SHP77 (cell line): ENCODE data around the gene PHPT1.

Experiments used
- DNase-seq, 2 experiments: peaks; one replicate each; lab custom pipeline; 2025; lab: John Stamatoyannopoulos, UW

PHPT1 gene

DNA sequence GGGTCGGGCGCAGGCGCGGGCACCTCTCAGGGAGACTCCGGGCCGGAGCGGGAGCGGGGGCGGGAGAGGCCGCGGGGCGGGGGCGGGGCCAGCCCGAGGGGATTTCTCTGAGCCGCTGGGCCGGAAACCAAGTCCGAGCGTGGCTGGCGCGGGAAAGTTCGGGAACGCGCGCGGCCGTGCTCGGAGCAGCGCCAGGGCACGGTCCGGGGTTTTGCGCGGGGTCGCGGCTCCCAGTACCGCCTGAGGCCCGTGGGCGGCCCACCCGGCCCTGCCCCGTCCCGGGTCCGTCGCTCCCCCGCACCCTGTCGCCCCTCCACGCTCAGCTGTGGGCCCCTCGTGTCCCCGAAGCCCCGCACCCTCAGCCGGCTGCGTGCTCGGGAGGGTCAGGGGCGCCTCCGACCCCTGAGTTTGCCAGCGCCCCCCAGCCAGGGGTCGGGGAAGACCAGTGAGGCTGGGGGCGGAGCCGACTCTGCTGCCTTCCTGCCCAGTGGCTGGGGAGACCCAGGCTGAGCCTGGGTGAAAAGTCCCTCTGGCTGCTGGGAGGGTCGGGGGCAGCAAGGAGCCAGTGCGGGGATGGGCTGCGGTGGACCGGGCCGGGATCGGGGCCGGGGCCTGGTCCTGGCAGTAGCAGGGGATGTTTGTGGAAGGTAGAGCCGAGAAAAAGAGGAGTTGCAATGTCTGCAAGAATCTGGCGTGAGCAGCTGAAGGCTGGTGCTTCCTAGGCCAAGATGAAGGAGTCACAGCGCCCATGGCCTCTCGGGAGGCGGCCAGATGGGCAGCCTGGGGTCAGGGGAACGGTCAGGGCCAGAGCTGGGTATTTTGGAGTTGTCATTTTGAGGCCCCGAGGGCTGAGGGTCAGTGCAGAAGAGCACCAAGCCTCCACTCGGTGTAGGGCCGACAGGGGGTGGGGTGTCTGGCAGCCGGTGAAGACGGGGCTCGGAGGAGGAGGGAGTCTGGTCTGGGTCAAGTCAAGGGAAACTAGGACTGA, 37.7 kb downstream of the PHPT1 start:
- peak in 1 of 2 experiments; percentile 61 for DNase-seq

DNA sequence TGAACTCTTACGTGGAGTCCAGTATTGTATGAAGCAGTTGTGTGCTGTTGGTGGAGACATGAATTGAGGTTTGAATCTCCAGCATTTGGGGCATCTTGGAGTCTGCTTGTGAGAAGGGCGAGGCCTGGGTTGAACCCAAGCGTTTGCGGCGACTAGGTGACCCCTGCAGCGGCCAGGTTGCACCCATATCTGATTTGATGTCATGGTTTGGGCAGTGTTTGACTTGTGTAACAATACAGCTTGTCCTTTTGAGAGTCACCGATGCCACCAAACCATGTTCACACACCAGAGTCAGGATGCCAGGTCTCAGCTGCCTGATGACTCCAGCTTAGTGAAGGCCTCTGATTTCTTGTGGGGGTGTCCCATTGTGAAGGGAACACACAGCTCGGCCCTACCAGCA, 39.2 kb downstream of the PHPT1 start:
- no peak for DNase-seq

DNA sequence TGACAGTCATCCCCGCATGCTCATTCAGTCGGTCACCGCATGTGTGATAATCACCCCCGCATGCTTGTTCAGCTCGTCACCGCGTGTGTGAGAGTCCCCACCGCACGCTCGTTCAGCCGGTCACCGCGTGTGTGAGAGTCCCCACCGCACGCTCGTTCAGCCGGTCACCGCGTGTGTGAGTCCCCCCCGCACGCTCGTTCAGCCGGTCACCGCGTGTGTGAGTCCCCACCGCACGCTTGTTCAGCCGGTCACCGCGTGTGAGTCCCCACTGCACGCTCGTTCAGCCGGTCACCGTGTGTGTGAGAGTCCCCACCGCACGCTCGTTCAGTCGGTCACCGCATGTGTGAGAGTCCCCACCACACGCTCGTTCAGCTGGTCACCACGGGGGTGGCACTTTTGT, 40.6 kb downstream of the PHPT1 start:
- no peak for DNase-seq

DNA sequence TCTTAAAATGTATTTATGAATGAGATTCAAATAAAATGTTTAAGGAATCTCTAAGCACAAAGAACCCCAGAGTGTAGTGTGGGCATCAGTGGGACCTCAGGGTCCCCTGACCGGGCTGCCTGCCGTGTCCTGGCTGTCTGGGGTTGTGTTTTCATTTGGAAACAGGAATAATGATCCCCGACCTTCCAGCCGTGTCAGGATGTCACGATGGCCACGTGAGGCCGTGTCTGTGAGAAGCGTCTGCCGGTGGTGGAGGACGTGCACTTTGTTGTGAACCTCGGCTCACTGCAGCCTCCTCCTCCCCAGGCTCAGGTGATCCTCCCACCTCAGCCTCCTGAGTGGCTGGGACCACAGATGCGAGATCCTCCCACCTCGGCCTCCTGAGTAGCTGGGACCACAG, 41.5 kb downstream of the PHPT1 start:
- DNase-seq: no peak

DNA sequence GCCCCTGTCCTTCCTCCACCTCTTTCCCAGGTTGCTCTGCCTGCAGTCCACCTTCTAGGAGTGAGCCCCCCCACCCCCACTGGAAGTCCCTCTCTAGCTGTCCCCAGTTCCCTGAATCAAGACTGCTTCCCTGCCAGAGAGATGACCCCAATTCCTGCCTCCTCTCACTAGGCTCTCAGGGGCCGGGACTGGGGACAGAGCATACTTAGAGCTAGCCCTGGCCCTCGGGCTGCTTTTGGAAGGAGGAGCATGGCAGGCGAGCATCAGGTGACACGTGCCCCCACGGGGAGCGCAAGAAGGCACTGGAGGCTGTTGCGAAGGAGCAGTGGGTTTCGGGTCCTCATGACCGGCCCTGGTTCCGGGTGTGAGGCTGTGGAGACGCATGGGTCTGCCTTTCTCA, 46.8 kb downstream of the PHPT1 start:
- DNase-seq: no peak

DNA sequence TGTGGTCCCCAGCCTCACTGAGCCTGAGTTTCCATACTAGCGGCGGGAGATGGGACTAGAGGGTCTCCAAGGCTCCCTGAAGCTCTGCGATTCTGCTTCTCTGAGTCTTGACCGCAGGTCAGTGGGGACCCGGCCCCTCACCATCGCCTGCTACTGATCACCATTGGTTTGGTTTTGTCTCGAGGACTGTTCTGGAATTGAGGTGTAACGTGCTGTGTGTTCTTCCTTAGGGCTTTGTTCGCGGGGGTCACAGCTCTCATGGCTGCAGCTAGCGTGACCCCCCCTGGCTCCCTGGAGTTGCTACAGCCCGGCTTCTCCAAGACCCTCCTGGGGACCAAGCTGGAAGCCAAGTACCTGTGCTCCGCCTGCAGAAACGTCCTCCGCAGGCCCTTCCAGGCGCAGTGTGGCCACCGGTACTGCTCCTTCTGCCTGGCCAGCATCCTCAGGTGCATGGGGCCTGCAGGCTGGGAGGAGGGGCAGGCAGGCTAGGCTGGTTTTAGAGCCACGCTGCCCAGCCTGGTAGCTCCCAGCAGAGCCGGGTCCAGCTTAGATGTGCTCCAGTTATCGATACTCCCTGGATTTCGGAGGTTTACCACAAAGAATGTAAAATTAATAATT, 49.4 kb downstream of the PHPT1 start:
- DNase-seq: no peak

DNA sequence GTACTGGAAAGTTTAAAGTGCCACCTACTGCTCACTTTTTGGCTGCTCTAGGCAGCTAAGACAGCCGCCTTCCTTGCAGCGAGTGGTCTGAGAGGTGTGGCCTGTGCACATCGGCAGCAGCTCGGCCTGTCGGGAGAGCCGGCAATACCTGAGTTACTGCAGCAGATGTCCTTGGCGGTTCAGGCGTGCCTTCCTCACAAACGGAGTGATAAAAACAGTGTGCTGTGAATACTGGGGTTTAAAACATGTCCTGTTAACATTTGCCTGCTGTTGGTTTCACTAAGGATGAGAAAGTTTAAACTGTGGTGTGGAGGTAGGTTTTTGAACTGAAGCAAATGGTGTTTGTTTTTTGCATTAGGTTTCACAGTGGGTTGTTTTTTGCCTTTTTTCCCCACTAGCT, 50.0 kb downstream of the PHPT1 start:
- DNase-seq: no peak

DNA sequence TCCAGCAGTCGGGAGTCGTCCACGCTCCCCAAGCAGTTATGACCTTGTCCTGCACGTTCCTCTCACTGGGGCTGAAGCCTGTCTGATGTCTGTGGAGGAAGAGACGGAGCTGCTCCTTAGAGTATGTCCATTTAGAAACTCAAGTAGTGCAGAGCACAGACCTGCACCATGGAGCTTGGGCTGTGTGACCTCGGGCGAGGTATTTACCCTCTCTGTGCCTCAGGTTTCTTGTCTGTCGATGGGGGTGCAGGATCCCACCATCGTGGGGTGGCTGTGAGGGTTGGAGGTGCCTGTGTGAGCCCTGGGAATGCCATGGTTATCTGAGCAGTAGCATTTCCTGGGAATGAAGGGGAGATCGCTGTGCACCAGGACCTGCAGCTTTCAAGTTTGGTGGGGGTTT, 51.3 kb downstream of the PHPT1 start:
- DNase-seq: no peak
